Astrocyte (in vitro differentiated cells and primary cell): ENCODE measurements around the gene CABP4. TPM values are rescaled to one million over a fixed set of nuclear protein-coding genes. Genes with fewer than 3 reads are reported as not detected.

Experiments
- DNase-seq: peaks from one replicate; pipeline ENCODE4 v3.0.0-alpha.2; 2010; ENCODE audit warnings: low read depth
- FAIRE-seq: peaks from 2 replicates; lab custom pipeline; 2011; peaks lifted over from hg19 to GRCh38; lab: Jason Lieb, UNC
- H2AFZ ChIP-seq: 2 replicates; pipeline ENCODE4 v1.6.0; 2012; ENCODE audit warnings: low read depth, low read length, inconsistent platforms
- H3K27ac ChIP-seq: 2 replicates; pipeline ENCODE4 v1.5.1; 2011; ENCODE audit warnings: low read depth, low read length, inconsistent platforms
- H3K27me3 ChIP-seq: 2 replicates; pipeline ENCODE4 v1.6.0; 2011; ENCODE audit warnings: low read length, inconsistent platforms; ENCODE audit not compliant: insufficient read depth
- H3K36me3 ChIP-seq: 2 replicates; pipeline ENCODE4 v1.5.1; 2011; ENCODE audit warnings: low read length, inconsistent platforms; ENCODE audit not compliant: insufficient read depth
- H3K4me1 ChIP-seq: 2 replicates; pipeline ENCODE4 v1.5.1; 2011; ENCODE audit warnings: low read length, inconsistent platforms; ENCODE audit not compliant: insufficient read depth
- H3K4me2 ChIP-seq: 2 replicates; pipeline ENCODE4 v1.6.0; 2012; ENCODE audit warnings: low read length, inconsistent platforms
- H3K4me3 ChIP-seq: 2 replicates; pipeline ENCODE4 v1.5.1; 2011; ENCODE audit warnings: low read depth, mild to moderate bottlenecking, low read length, inconsistent platforms; ENCODE audit not compliant: insufficient read depth
- H3K79me2 ChIP-seq: 2 replicates; pipeline ENCODE4 v1.6.0; 2012; ENCODE audit warnings: mild to moderate bottlenecking, low read length, inconsistent platforms; ENCODE audit not compliant: insufficient read depth
- H3K9ac ChIP-seq: 2 replicates; pipeline ENCODE4 v1.6.0; 2012; ENCODE audit warnings: mild to moderate bottlenecking, low read length, inconsistent platforms
- H3K9me3 ChIP-seq: 2 replicates; pipeline ENCODE4 v1.5.1; 2012; ENCODE audit warnings: low read depth, mild to moderate bottlenecking, low read length, inconsistent platforms; ENCODE audit not compliant: insufficient read depth
- H4K20me1 ChIP-seq: 2 replicates; pipeline ENCODE4 v1.6.0; 2012; ENCODE audit warnings: low read length, inconsistent platforms; ENCODE audit not compliant: insufficient read depth
- H3K27ac Mint-ChIP-seq: one replicate; pipeline ENCODE4 v1.8.0; 2021; ENCODE audit warnings: mild to moderate bottlenecking, mixed read lengths; ENCODE audit not compliant: unreplicated experiment
- H3K27me3 Mint-ChIP-seq: one replicate; pipeline ENCODE4 v1.8.0; 2021; ENCODE audit warnings: low read depth, mixed read lengths; ENCODE audit not compliant: unreplicated experiment
- H3K36me3 Mint-ChIP-seq: one replicate; pipeline ENCODE4 v1.8.0; 2021; ENCODE audit warnings: low read depth, mixed read lengths; ENCODE audit not compliant: unreplicated experiment
- H3K4me1 Mint-ChIP-seq: one replicate; pipeline ENCODE4 v1.8.0; 2021; ENCODE audit warnings: low read depth, mixed read lengths; ENCODE audit not compliant: unreplicated experiment
- H3K4me3 Mint-ChIP-seq: one replicate; pipeline ENCODE4 v1.8.0; 2021; ENCODE audit warnings: mild to moderate bottlenecking, moderate library complexity, mixed read lengths; ENCODE audit not compliant: unreplicated experiment
- H3K9me3 Mint-ChIP-seq: one replicate; pipeline ENCODE4 v1.8.0; 2021; ENCODE audit warnings: mild to moderate bottlenecking, mixed read lengths; ENCODE audit not compliant: unreplicated experiment
- EZH2 ChIP-seq: IDR thresholded peaks from 2 replicates; pipeline ENCODE4 v1.6.1; 2012; ENCODE audit warnings: mild to moderate bottlenecking, low read length, inconsistent platforms; ENCODE audit not compliant: insufficient read depth
- total RNA-seq: library from RNA; stranded (reverse); gene quantifications from 2 replicates; pipeline ENCODE4 v1.2.1, GENCODE V29; 2021
- TF ChIP-seq, protein P1 (sequence below): IDR thresholded peaks from 2 replicates; pipeline ENCODE4 v1.5.1; 2011; ENCODE audit warnings: low read depth, mild to moderate bottlenecking, inconsistent platforms, low read length, moderate library complexity; ENCODE audit not compliant: insufficient read depth

CABP4 gene
- total RNA-seq, 1 donor from 2014 or later, result not detected

DNA sequence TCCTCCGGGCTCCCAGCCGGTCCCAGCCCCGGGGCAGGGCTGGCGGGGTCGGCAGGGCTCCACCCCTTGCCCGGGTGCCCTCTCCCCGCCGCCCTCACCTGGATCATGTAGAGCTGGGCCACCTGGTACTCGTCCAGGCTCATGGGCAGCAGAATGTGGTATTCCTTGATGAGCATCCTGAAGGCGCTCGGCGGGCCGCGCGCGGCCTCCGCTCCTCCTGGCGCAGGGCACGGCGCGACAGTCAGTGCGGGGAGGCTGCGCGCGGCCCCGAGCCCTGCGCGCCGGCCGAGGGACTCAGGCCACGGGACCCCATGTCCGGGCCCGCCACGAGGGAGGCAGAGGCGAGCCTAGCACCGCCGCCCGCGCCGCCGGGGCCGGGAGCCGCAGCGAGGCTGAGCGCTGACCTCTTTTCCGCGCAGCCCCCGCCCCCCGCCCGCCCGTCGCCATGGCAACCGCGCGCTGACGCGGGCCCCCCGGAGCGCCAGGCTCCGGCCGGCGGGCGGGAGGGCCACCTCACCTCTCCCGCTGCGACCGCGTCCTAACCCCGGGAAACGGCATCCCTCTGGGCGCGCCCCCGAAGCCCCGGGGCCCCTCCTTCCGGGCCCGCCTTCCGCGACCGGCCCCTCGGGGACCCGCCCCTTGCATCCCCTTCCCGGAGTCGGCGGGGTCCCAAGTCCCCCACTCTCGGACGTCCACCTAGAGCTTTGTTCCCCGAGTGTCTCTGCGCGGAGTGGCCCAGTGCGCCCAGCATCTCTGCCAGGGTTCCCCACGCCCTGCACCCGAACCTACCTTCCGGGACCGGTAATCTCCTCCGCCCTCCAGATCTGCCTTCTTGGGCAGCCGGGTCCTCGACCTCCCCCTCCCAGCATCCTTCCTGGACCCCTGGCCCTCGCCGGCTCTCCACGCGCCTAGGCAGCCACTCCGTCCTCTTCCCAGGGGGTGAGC is 49.1 kb downstream of the CABP4 start:
- Histone ChIP-seq H3K27ac (peak overlapping the region; percentile 65), H4K20me1 (peaks cover 46% of the 10 kb centered on the region), H3K27me3 (no peaks in the 10 kb centered on the region), H3K4me1 (peaks cover 40% of the 10 kb centered on the region), H3K36me3 (peaks cover 2% of the 10 kb centered on the region), H3K9me3 (no peaks in the 10 kb centered on the region), H2AFZ (peak overlapping the region; percentile 49), H3K4me3 (peak overlapping the region; percentile 78), H3K4me2 (peak overlapping the region; percentile 87), H3K79me2 (peaks cover 32% of the 10 kb centered on the region), H3K9ac (peak overlapping the region; percentile 85)
- no peak for FAIRE-seq
- Mint-ChIP-seq H3K27me3 (no peaks in the 10 kb centered on the region), H3K9me3 (no peaks in the 10 kb centered on the region), H3K4me3 (peak overlapping the region; percentile 91), H3K27ac (peak overlapping the region; percentile 89), H3K36me3 (peaks cover 14% of the 10 kb centered on the region), H3K4me1 (peaks cover 8% of the 10 kb centered on the region)
- TF ChIP-seq, protein P1, sequence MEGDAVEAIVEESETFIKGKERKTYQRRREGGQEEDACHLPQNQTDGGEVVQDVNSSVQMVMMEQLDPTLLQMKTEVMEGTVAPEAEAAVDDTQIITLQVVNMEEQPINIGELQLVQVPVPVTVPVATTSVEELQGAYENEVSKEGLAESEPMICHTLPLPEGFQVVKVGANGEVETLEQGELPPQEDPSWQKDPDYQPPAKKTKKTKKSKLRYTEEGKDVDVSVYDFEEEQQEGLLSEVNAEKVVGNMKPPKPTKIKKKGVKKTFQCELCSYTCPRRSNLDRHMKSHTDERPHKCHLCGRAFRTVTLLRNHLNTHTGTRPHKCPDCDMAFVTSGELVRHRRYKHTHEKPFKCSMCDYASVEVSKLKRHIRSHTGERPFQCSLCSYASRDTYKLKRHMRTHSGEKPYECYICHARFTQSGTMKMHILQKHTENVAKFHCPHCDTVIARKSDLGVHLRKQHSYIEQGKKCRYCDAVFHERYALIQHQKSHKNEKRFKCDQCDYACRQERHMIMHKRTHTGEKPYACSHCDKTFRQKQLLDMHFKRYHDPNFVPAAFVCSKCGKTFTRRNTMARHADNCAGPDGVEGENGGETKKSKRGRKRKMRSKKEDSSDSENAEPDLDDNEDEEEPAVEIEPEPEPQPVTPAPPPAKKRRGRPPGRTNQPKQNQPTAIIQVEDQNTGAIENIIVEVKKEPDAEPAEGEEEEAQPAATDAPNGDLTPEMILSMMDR, result no peak
- no peak for TF ChIP-seq EZH2
- no peak for DNase-seq

DNA sequence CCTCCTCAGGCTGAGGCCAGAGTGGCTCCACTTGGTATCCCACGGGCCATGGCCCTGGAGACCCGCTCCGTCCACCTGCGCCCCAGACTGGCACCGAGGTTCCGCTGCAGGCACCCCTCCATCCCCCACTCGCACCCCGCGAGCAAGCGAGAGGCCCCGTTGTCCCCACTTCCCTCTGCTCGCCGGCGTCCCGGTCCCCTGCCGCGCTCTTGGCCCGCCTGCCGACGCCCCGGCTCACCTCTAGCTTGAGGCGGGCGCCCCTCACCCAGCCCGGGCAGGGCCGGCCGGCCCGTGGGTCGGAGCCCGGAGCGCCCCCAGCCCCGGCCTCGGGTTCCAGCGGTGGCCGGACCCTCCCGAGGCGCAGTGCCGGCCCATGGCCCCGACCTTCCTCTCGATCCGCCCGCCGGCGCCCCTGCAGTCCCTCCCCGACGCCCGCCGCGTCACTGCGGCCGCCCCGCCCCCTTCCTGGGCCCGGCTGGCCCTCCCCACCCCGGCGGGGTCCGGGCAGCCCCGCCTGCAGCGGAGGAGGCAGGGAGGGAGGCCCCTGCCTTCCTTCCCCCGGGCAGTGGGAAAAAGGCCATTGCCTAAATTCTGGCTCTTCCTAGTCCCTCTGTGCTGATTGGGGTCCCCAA is 49.9 kb downstream of the CABP4 start, which contains the start of gene PITPNM1:
TSS of gene PITPNM1 (minus strand) at position 414 of the 632 bp plus-strand sequence. CDS start 1,183 bp downstream, outside the sequence.
- peaks cover 32% of the 10 kb centered on the region for H3K79me2 ChIP-seq
- Mint-ChIP-seq H3K4me3 (peak within 1 kb of the TSS; percentile 91), H3K4me1 (peaks cover 11% of the 10 kb centered on the region), H3K36me3 (peaks cover 11% of the 10 kb centered on the region), H3K27me3 (peaks cover 3% of the 10 kb centered on the region), H3K27ac (peak within 1 kb of the TSS; percentile 89), H3K9me3 (no peaks in the 10 kb centered on the region)
- TF ChIP-seq, protein P1, result no peak
- TF ChIP-seq EZH2, result no peak
- peak within 1 kb of the TSS; percentile 65 for H3K27ac ChIP-seq
- peaks cover 2% of the 10 kb centered on the region for H3K36me3 ChIP-seq
- H3K9ac ChIP-seq, result peak within 1 kb of the TSS; percentile 94
- FAIRE-seq (no peak), DNase-seq (peak; percentile 6)
- peak within 1 kb of the TSS; percentile 78 for H3K4me3 ChIP-seq
- H3K4me2 ChIP-seq, result peak within 1 kb of the TSS; percentile 87
- H3K4me1 ChIP-seq, result peaks cover 40% of the 10 kb centered on the region
- peak within 1 kb of the TSS; percentile 49 for H2AFZ ChIP-seq
- H3K27me3 ChIP-seq, result no peaks in the 10 kb centered on the region
- peaks cover 46% of the 10 kb centered on the region for H4K20me1 ChIP-seq
- H3K9me3 ChIP-seq, result no peaks in the 10 kb centered on the region
